Measurements from ENCODE around the gene POLR2C.

POLR2C gene

DNA sequence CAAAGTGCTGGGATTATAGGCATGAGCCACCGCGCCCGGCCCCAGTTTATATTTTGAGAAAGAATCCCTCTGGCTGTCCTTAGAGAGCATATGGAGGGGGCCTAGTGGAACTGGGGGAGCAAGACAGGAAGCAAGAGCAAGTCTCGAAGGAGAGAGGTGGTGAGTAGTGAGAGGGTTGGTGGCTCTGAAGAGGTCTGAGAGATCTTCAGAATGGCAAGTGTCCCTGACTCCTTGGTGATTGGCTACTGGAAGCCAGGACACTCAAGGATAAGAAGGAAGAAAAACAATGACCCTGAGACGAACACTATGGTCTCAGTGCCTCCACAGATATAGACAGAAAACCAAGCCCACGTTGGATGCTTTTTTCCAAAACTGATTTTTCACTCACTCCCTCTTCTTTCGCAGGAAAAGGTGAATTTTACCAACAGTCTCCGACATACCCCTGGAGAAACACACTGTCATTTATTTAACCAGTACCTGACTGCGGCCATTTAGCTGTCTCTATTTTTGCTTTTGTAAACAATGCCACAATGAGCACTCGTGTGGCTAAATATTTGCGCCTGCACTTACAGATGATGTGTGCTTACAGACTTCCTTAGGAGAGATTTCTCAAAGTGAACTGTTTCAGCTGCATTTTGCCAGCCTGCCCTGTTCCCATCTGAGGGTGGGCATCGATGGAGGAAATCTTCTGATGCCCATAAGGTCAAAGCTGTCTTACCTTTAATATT is 39.7 kb downstream of the POLR2C start:
- no peak for DNase-seq (ENCODE audit: low read depth)
- TF ChIP-seq, protein P1, sequence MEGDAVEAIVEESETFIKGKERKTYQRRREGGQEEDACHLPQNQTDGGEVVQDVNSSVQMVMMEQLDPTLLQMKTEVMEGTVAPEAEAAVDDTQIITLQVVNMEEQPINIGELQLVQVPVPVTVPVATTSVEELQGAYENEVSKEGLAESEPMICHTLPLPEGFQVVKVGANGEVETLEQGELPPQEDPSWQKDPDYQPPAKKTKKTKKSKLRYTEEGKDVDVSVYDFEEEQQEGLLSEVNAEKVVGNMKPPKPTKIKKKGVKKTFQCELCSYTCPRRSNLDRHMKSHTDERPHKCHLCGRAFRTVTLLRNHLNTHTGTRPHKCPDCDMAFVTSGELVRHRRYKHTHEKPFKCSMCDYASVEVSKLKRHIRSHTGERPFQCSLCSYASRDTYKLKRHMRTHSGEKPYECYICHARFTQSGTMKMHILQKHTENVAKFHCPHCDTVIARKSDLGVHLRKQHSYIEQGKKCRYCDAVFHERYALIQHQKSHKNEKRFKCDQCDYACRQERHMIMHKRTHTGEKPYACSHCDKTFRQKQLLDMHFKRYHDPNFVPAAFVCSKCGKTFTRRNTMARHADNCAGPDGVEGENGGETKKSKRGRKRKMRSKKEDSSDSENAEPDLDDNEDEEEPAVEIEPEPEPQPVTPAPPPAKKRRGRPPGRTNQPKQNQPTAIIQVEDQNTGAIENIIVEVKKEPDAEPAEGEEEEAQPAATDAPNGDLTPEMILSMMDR (conservative IDR thresholded peaks at IDR 0.05; ENCODE audit: control insufficient read depth, insufficient read depth, low read depth, low read length), result no peak
- no peak overlapping the region for H3K4me3 ChIP-seq (ENCODE audit: control insufficient read depth, low read depth, low read length)

DNA sequence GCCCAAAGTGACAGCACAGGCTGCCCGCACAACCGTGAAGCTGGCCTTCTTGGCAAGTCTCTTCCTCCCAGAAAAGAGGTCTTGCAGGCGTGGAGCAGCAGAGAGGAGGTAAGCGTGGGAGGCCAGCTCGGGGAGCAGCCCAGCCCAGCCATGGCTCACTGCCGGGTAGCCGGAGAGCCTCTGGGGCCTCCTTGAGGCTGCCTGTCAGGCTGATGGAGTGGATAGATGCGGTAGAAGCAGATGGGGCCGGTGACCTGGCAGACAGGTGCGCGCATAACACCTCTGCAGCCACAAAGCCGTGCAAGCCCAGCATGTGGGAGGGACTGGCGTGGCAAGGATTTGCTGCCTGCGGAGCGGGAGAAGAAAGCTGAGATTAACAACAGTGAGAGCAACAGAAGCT is 40.9 kb downstream of the POLR2C start:
- TF ChIP-seq, protein P1 (conservative IDR thresholded peaks at IDR 0.05; ENCODE audit: control insufficient read depth, insufficient read depth, low read depth, low read length), result no peak
- no peak for DNase-seq (ENCODE audit: low read depth)
- no peak overlapping the region for H3K4me3 ChIP-seq (ENCODE audit: control insufficient read depth, low read depth, low read length)

DNA sequence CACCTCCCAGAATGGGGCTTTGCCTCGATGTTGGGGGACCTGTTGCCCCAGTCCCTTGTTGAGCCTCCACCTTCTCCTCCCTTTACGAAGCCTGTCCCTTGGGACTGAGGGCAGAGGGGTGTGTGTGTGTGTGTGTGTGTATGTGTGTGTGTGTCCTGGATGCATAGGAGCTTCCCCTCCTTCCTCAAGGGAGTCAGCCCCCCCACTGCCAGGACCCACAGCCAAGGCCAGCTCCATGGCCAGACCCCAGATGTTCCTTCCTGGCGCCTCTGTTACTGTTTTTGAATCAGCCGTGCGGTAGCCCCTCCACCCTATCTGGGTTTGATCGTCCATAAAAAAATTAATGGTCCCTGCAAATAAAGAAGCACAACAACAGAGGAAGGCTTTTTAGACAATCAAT is 41.5 kb downstream of the POLR2C start:
- TF ChIP-seq, protein P1 (conservative IDR thresholded peaks at IDR 0.05; ENCODE audit: control insufficient read depth, insufficient read depth, low read depth, low read length), result no peak

DNA sequence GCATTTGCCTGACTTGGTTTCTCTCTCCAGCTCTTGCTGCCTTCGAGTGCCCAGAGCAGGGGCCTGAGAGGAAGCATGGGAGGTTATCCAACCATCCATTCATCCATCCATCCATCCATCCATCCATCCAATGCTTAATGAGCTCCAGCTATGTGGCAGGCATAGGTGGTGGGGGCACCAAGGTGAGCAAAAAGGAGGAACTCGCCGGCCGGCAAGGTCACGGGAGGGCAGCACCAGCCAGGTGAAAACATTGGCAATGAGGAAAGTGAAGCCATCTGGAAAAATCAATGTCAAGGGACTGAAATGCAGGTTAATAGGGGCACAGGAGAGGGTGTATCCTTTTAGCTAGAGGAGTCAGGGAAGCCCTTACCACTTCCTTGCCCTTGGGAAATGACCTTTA is 42.0 kb downstream of the POLR2C start:
- no peak overlapping the region for H3K4me3 ChIP-seq (ENCODE audit: control insufficient read depth, low read depth, low read length)
- TF ChIP-seq, protein P1 (conservative IDR thresholded peaks at IDR 0.05; ENCODE audit: control insufficient read depth, insufficient read depth, low read depth, low read length), result no peak
- DNase-seq (ENCODE audit: low read depth), result no peak

More for the DNA sequence above, 41.5 kb downstream of the POLR2C start:
- DNase-seq (ENCODE audit: low read depth), result no peak
- H3K4me3 ChIP-seq (ENCODE audit: control insufficient read depth, low read depth, low read length), result no peak overlapping the region

DNA sequence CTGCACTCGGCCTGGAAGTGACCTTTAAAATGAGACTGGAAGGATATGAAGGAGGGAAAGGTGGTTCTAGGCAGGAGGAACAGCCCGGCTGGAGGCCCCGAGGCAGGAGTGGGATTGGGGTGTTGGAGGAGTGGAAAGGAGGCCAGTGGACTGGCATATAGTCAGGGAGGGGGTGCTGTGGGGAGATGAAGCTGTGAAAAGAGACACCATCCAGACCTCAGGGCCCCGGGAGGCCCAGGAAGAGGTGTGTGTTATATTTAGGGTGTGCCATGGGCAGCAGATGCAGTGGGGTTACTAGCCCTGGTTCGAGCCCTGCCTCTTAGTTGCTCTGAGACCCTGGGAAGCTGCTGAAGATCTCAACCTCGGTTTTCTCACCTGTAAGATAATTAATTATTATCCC is 42.7 kb downstream of the POLR2C start:
- H3K4me3 ChIP-seq (ENCODE audit: control insufficient read depth, low read depth, low read length), result no peak overlapping the region
- no peak for DNase-seq (ENCODE audit: low read depth)
- TF ChIP-seq, protein P1 (conservative IDR thresholded peaks at IDR 0.05; ENCODE audit: control insufficient read depth, insufficient read depth, low read depth, low read length), result no peak

DNA sequence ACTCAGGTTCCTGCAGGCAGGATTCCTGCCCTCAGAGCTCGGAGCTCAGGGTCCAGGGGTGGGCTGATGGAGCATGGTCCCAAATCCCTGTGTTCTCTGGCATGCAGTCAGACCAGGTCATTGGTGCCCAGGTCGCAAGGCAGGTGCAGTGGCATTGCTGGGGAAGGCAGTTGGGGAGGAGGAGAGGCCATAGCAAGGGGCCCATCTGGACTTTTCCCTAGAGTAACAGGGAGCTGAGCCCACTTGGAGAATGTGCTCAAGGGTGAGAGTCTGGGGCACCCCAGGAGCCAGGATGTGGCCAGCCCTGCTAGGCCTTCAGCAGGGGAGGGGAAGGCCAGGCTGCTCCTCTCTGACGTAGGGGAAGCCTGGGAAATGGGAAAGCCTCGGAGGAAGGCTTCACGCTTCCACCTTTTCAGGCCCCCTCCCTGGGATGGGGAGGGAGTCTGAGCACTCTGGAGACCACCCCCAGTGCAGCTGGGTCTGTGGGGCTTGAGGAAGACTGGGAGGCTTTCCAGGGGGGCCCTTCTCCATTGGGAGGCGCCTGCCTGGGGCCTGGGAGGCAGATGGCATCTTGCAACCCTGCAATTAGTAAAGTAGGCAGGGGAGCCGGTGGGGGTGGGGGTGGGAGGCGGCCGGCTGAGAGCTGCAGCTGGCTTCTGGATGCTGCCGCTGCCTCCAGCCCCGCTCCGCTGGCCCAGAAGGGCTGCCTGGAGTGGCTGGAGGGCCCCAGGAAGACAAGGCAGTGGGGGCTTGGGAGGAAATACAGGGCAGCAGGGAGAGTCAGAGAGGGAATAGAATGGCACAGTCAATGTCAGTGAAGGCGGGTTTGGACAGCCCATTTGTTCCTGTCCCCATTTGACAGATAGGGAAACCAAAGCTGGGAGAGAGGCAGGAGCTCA is 44.9 kb downstream of the POLR2C start:
- TF ChIP-seq, protein P1 (conservative IDR thresholded peaks at IDR 0.05; ENCODE audit: control insufficient read depth, insufficient read depth, low read depth, low read length), result no peak
- DNase-seq (ENCODE audit: low read depth), result no peak

More for the DNA sequence above, 44.9 kb downstream of the POLR2C start:
- no peak overlapping the region for H3K4me3 ChIP-seq (ENCODE audit: control insufficient read depth, low read depth, low read length)
